GM21717 (cell line): Measurements from ENCODE around the gene ATP1A1.

ENCODE experiments used
- ATAC-seq: cut with Tn5 transposase; IDR thresholded peaks from one replicate; pipeline ENCODE4 v1.9.1; 2021; ENCODE audit warnings: mild to moderate bottlenecking, moderate library complexity; ENCODE audit not compliant: unreplicated experiment

ATP1A1 gene

GRCh38 chr1:116433275-116434257 lies 60.5 kb downstream of the ATP1A1 start:
- no peak for ATAC-seq

GRCh38 chr1:116434849-116435248 lies 61.8 kb downstream of the ATP1A1 start:
- no peak for ATAC-seq

GRCh38 chr1:116435806-116436610 lies 63.0 kb downstream of the ATP1A1 start:
- no peak for ATAC-seq

- no peak for ATAC-seq
Measured at GRCh38 chr1:116436611-116436970, 63.5 kb downstream of the ATP1A1 start.

- no peak for ATAC-seq
Measured at GRCh38 chr1:116439701-116440100, 66.7 kb downstream of the ATP1A1 start.

- no peak for ATAC-seq
Measured at GRCh38 chr1:116440731-116441130, 67.7 kb downstream of the ATP1A1 start.

GRCh38 chr1:116445534-116445933 lies 72.5 kb downstream of the ATP1A1 start:
- no peak for ATAC-seq

- no peak for ATAC-seq
Measured at GRCh38 chr1:116446686-116447085, 73.6 kb downstream of the ATP1A1 start.

GRCh38 chr1:116448785-116449385 lies 75.8 kb downstream of the ATP1A1 start:
- ATAC-seq, result no peak

GRCh38 chr1:116449578-116449977 lies 76.5 kb downstream of the ATP1A1 start:
- ATAC-seq, result no peak

- no peak for ATAC-seq
Measured at GRCh38 chr1:116451702-116452101, 78.7 kb downstream of the ATP1A1 start.

GRCh38 chr1:116453481-116453880 lies 80.4 kb downstream of the ATP1A1 start:
- ATAC-seq, result no peak

GRCh38 chr1:116453906-116454305 lies 80.9 kb downstream of the ATP1A1 start:
- no peak for ATAC-seq
